ENCODE data around the gene RP9. TPM values are rescaled to one million over a fixed set of nuclear protein-coding genes. Genes with fewer than 3 reads are reported as not detected.

Gene RP9
- total and polyA plus RNA-seq, 12 donors = 4.2 to 23.0 (median 12.1) TPM

GRCh38 chr7:33053721-33054120 is 55.5 kb downstream of the RP9 start:
- 46 to 75% (median 67%) methylated on average over 1 of the region's 1 CpG for WGBS, 4 donors
- H3K4me1 ChIP-seq (replicated peaks in 1 of 2) = peaks cover 0 to 23% of the 10 kb centered on the region in 2 donors
- H3K27ac ChIP-seq = no peak overlapping the region
- TF ChIP-seq POLR2A (IDR thresholded peaks at IDR 0.05) (no peak), CTCF (IDR thresholded peaks at IDR 0.05) (no peak)
- no peak for DNase-seq
- H3K36me3 ChIP-seq (replicated peaks in 1 of 2) = no peaks in the 10 kb centered on the region
- H3K4me3 ChIP-seq = no peak overlapping the region
- no peaks in the 10 kb centered on the region for H3K9me3 ChIP-seq (replicated peaks in 1 of 3)
- no peaks in the 10 kb centered on the region for H3K27me3 ChIP-seq
- intact Hi-C loops (cut with DNase I) = loop anchor here in 1 of 2 donors (10.0 kb wide), 1 partner anchor 99 kb away; the partner anchor contains the start of gene FKBP9

GRCh38 chr7:33050535-33051318 is 58.5 kb downstream of the RP9 start:
- no peak for TF ChIP-seq POLR2A (IDR thresholded peaks at IDR 0.05)
- TF ChIP-seq CTCF (IDR thresholded peaks at IDR 0.05) = peak; percentile 54 to 76 (median 64)
- DNase-seq = peak in 3 of 7 donors; percentile 17 to 34 (median 34)
- peaks cover 0 to 20% of the 10 kb centered on the region in 2 donors for H3K4me1 ChIP-seq (replicated peaks in 1 of 2)
- 0 to 23% (median 1%) methylated on average over 1 of the region's 1 CpG for WGBS, 4 donors
- peak overlapping the region in 1 of 4 donors; percentile 2 for H3K4me3 ChIP-seq
- intact Hi-C loops (cut with DNase I) = loop anchor here in 1 of 2 donors (10.0 kb wide), 1 partner anchor 96 kb away; the partner anchor contains the start of gene FKBP9
- H3K36me3 ChIP-seq (replicated peaks in 1 of 2) = no peaks in the 10 kb centered on the region
- H3K27me3 ChIP-seq = no peaks in the 10 kb centered on the region
- H3K27ac ChIP-seq = peak overlapping the region in 4 of 5 donors; percentile 34 to 61 (median 54)
- H3K9me3 ChIP-seq (replicated peaks in 1 of 3) = no peaks in the 10 kb centered on the region

GRCh38 chr7:33048704-33049103 is 60.5 kb downstream of the RP9 start:
- Histone ChIP-seq H3K27me3 (no peaks in the 10 kb centered on the region), H3K4me3 (no peak overlapping the region), H3K36me3 (replicated peaks in 1 of 2) (no peaks in the 10 kb centered on the region), H3K27ac (no peak overlapping the region), H3K9me3 (replicated peaks in 1 of 3) (no peaks in the 10 kb centered on the region), H3K4me1 (replicated peaks in 1 of 2) (peaks cover 0 to 35% of the 10 kb centered on the region in 2 donors)
- 88 to 95% (median 93%) methylated on average over 1 of the region's 1 CpG for WGBS, 4 donors
- TF ChIP-seq POLR2A (IDR thresholded peaks at IDR 0.05) (no peak), CTCF (IDR thresholded peaks at IDR 0.05) (no peak)
- intact Hi-C loops (cut with DNase I) = no loop called here
- DNase-seq = no peak

- Histone ChIP-seq H3K36me3 (replicated peaks in 1 of 2) (no peaks in the 10 kb centered on the region), H3K9me3 (replicated peaks in 1 of 3) (no peaks in the 10 kb centered on the region)
- whole genome bisulfite sequencing, 4 donors = 92 to 99% (median 98%) methylated on average over 3 of the region's 3 CpGs
These were observed 60.9 kb downstream of the RP9 start for GRCh38 chr7:33048257-33048656.

More at GRCh38 chr7:33048257-33048656, 60.9 kb downstream of the RP9 start:
- H3K4me1 ChIP-seq (replicated peaks in 1 of 2) = peaks cover 0 to 40% of the 10 kb centered on the region in 2 donors
- no peak overlapping the region for H3K27ac ChIP-seq
- intact Hi-C loops (cut with DNase I) = no loop called here
- DNase-seq = no peak
- TF ChIP-seq CTCF (IDR thresholded peaks at IDR 0.05) (no peak), POLR2A (IDR thresholded peaks at IDR 0.05) (no peak)
- H3K27me3 ChIP-seq = no peaks in the 10 kb centered on the region
- H3K4me3 ChIP-seq = no peak overlapping the region

Measured in adrenal gland (tissue), 12 donors.